Islet precursor cell (in vitro differentiated cells): ENCODE results near the gene HSP90AA1.
"Not testable (repeated sequence)": the region's sequence is repeated elsewhere in the genome, so short reads cannot be mapped to it uniquely, and the experiment has no call there.

ENCODE experiments used
- DNase-seq: peaks from one replicate; pipeline ENCODE4 v3.0.0-alpha.2; 2018

Gene HSP90AA1

GRCh38 chr14:102086972-102087761 lies at the start of gene HSP90AA1:
HSP90AA1 (minus strand) TSS chr14:102087044; CDS start chr14:102086378, 666 bp downstream.
- DNase-seq: peak; percentile 95

GRCh38 chr14:102135456-102135855 lies 48.6 kb upstream of the HSP90AA1 start:
- DNase-seq: not testable (repeated sequence)

GRCh38 chr14:102134719-102135118 lies 47.9 kb upstream of the HSP90AA1 start:
- DNase-seq: not testable (repeated sequence)

- not testable (repeated sequence) for DNase-seq
Observed at GRCh38 chr14:102134021-102134420, 47.2 kb upstream of the HSP90AA1 start.

- DNase-seq: no peak
Observed at GRCh38 chr14:102131741-102132140, 44.9 kb upstream of the HSP90AA1 start.

GRCh38 chr14:102126807-102127455 lies 40.1 kb upstream of the HSP90AA1 start:
- DNase-seq: no peak

GRCh38 chr14:102125546-102125945 lies 38.7 kb upstream of the HSP90AA1 start:
- DNase-seq: no peak

GRCh38 chr14:102124419-102124818 lies 37.6 kb upstream of the HSP90AA1 start:
- no peak for DNase-seq

GRCh38 chr14:102121567-102121966 lies 34.7 kb upstream of the HSP90AA1 start:
- no peak for DNase-seq

- no peak for DNase-seq
Observed at GRCh38 chr14:102120888-102121287, 34.0 kb upstream of the HSP90AA1 start.

GRCh38 chr14:102117852-102118251 lies 31.0 kb upstream of the HSP90AA1 start:
- DNase-seq: no peak

GRCh38 chr14:102116361-102117180 lies 29.7 kb upstream of the HSP90AA1 start:
- no peak for DNase-seq

- no peak for DNase-seq
Observed at GRCh38 chr14:102111101-102111500, 24.3 kb upstream of the HSP90AA1 start.

GRCh38 chr14:102109332-102109731 lies 22.5 kb upstream of the HSP90AA1 start:
- DNase-seq: not testable (repeated sequence)

- DNase-seq: no peak
Observed at GRCh38 chr14:102105369-102105768, 18.5 kb upstream of the HSP90AA1 start.

GRCh38 chr14:102103062-102103695 lies 16.3 kb upstream of the HSP90AA1 start:
- no peak for DNase-seq

GRCh38 chr14:102097441-102098135 lies 10.7 kb upstream of the HSP90AA1 start:
- peak; percentile 92 for DNase-seq

GRCh38 chr14:102096569-102097188 lies 9.8 kb upstream of the HSP90AA1 start:
- peak; percentile 86 for DNase-seq

GRCh38 chr14:102095871-102096568 lies 9.2 kb upstream of the HSP90AA1 start:
- DNase-seq: peak; percentile 71

GRCh38 chr14:102095231-102095870 lies 8.5 kb upstream of the HSP90AA1 start:
- peak; percentile 75 for DNase-seq

GRCh38 chr14:102094101-102094500 lies 7.3 kb upstream of the HSP90AA1 start:
- DNase-seq: no peak
